Neuronal stem cell (in vitro differentiated cells): ENCODE data around the gene CENPM.

Experiments used
- DNase-seq: peaks from one replicate; pipeline ENCODE4 v3.0.0-alpha.2; 2013; ENCODE audit warnings: low spot score
- H2AFZ ChIP-seq: one replicate; pipeline ENCODE4 v1.6.1; 2013; ENCODE audit warnings: mild to moderate bottlenecking, low read length, inconsistent platforms
- H2AK5ac ChIP-seq: 2 replicates; pipeline ENCODE4 v1.6.1; 2013; ENCODE audit warnings: low read depth, mild to moderate bottlenecking, inconsistent platforms, low read length, moderate library complexity, mixed read lengths
- H2BK120ac ChIP-seq: 2 replicates; pipeline ENCODE4 v1.6.1; 2013; ENCODE audit warnings: low read depth, mild to moderate bottlenecking, inconsistent platforms, low read length, moderate library complexity, mixed read lengths
- H2BK12ac ChIP-seq: one replicate; pipeline ENCODE4 v1.6.1; 2013; ENCODE audit warnings: low read length, inconsistent platforms
- H2BK15ac ChIP-seq: 2 replicates; pipeline ENCODE4 v1.6.1; 2013; ENCODE audit warnings: mild to moderate bottlenecking, low read length, inconsistent platforms, mixed read lengths
- H2BK5ac ChIP-seq: one replicate; pipeline ENCODE4 v1.6.1; 2013; ENCODE audit warnings: inconsistent platforms, mild to moderate bottlenecking, low read length, moderate library complexity
- H3K14ac ChIP-seq: one replicate; pipeline ENCODE4 v1.6.1; 2013; ENCODE audit warnings: low read length, inconsistent platforms
- H3K18ac ChIP-seq: 2 replicates; pipeline ENCODE4 v1.6.1; 2013; ENCODE audit warnings: low read length, inconsistent platforms
- H3K23ac ChIP-seq: 2 replicates; pipeline ENCODE4 v1.6.1; 2013; ENCODE audit warnings: low read depth, mild to moderate bottlenecking, mixed read lengths, low read length, inconsistent platforms; ENCODE audit not compliant: poor library complexity
- H3K27ac ChIP-seq: replicated peaks from 3 replicates; pipeline ENCODE4 v1.5.1; 2013; ENCODE audit warnings: low read length, inconsistent platforms
- H3K27me3 ChIP-seq, 3 experiments: 2 replicates each; pipeline ENCODE4 v1.6.1; 2013; ENCODE audit warnings: low read length in 3 of 3, mild to moderate bottlenecking in 2 of 3, inconsistent platforms in 1 of 3, low read depth in 1 of 3, mixed read lengths in 1 of 3, moderate library complexity in 1 of 3; ENCODE audit not compliant: control insufficient read depth in 3 of 3, insufficient read depth in 3 of 3
- H3K36me3 ChIP-seq, 2 donors: replicated peaks in 1 of 2; 2 replicates each; pipeline ENCODE4 v1.6.1; 2013; ENCODE audit warnings: low read length in 2 of 2; ENCODE audit not compliant: control insufficient read depth in 2 of 2, insufficient read depth in 2 of 2
- H3K4ac ChIP-seq: 2 replicates; pipeline ENCODE4 v1.6.1; 2013; ENCODE audit warnings: inconsistent platforms, mild to moderate bottlenecking, low read length, moderate library complexity
- H3K4me1 ChIP-seq, 2 donors: 1 replicate in 1 of 2; 2 replicates in 1 of 2; pipeline ENCODE4 v1.6.1; 2013; ENCODE audit warnings: low read length in 2 of 2, low read depth in 1 of 2; ENCODE audit not compliant: control insufficient read depth in 2 of 2, insufficient read depth in 1 of 2
- H3K4me2 ChIP-seq: one replicate; pipeline ENCODE4 v1.6.1; 2013; ENCODE audit warnings: mild to moderate bottlenecking, low read length, inconsistent platforms; ENCODE audit not compliant: insufficient read depth, poor library complexity, severe bottlenecking
- H3K4me3 ChIP-seq, 2 donors: 2 replicates each; pipeline ENCODE4 v1.5.1; 2013; ENCODE audit warnings: low read length in 2 of 2, mild to moderate bottlenecking in 2 of 2, inconsistent platforms in 1 of 2, moderate library complexity in 1 of 2
- H3K79me1 ChIP-seq: one replicate; pipeline ENCODE4 v1.6.1; 2013; ENCODE audit warnings: low read depth, mild to moderate bottlenecking, inconsistent platforms, low read length, moderate library complexity
- H3K9ac ChIP-seq: one replicate; pipeline ENCODE4 v1.6.1; 2013; ENCODE audit warnings: mild to moderate bottlenecking, low read depth, low read length, inconsistent platforms; ENCODE audit not compliant: poor library complexity
- H3K9me3 ChIP-seq, 2 donors: replicated peaks in 1 of 2; 2 replicates each; pipeline versions ENCODE3 to v1.6.1; 2013; ENCODE audit warnings: low read length in 2 of 2, mild to moderate bottlenecking in 2 of 2, inconsistent platforms in 1 of 2, low read depth in 1 of 2, mixed read lengths in 1 of 2, moderate library complexity in 1 of 2; ENCODE audit not compliant: control insufficient read depth in 2 of 2, insufficient read depth in 1 of 2
- H4K8ac ChIP-seq: one replicate; pipeline ENCODE4 v1.6.1; 2013; ENCODE audit warnings: low read depth, mild to moderate bottlenecking, inconsistent platforms, low read length, moderate library complexity
- H4K91ac ChIP-seq: one replicate; pipeline ENCODE4 v1.6.1; 2013; ENCODE audit warnings: low read length, low read depth, mild to moderate bottlenecking, inconsistent platforms; ENCODE audit not compliant: poor library complexity
- WGBS, 2 donors: extraction: QIAGEN DNeasy Blood & Tissue Kit; methylation state at CpG; one replicate each; pipeline ENCODE4 v1.1.7; 2013; ENCODE audit warnings: missing lambda C conversion rate in 2 of 2, mixed read lengths in 1 of 2; ENCODE audit not compliant: insufficient read length in 2 of 2, insufficient replicate concordance in 1 of 2; ENCODE audit errors: extremely low coverage in 2 of 2; 5-methylcytosine and 5-hydroxymethylcytosine counted together

The CENPM gene

GRCh38 chr22:41925783-41926460, 21.0 kb downstream of the CENPM start:
- H3K4me3 ChIP-seq, result peak overlapping the region in 1 of 2 donors; percentile 79
- peak overlapping the region; percentile 96 for H4K8ac ChIP-seq
- peak overlapping the region; percentile 81 for H2AK5ac ChIP-seq
- peak overlapping the region; percentile 87 for H3K18ac ChIP-seq
- H2BK15ac ChIP-seq, result no peak overlapping the region
- peak overlapping the region; percentile 82 for H2BK5ac ChIP-seq
- H3K14ac ChIP-seq, result no peak overlapping the region
- peak overlapping the region; percentile 90 for H3K9ac ChIP-seq
- H3K79me1 ChIP-seq, result no peaks in the 10 kb centered on the region
- H2AFZ ChIP-seq, result peak overlapping the region; percentile 35
- no peak for DNase-seq
- H3K36me3 ChIP-seq, result no peaks in the 10 kb centered on the region
- no peak overlapping the region for H2BK120ac ChIP-seq
- no peaks in the 10 kb centered on the region for H3K9me3 ChIP-seq
- WGBS, 2 donors, result no CpG with 5 or more reads among the region's 48 CpGs
- peaks cover 20 to 22% of the 10 kb centered on the region in 2 donors for H3K4me1 ChIP-seq
- H3K4ac ChIP-seq, result no peak overlapping the region
- H3K27me3 ChIP-seq, result peaks cover 0 to 32% (median 7%) of the 10 kb centered on the region in 3 experiments
- H3K23ac ChIP-seq, result peak overlapping the region; percentile 93
- no peak overlapping the region for H3K27ac ChIP-seq
- H3K4me2 ChIP-seq, result peak overlapping the region; percentile 69
- H2BK12ac ChIP-seq, result peak overlapping the region; percentile 94
- no peak overlapping the region for H4K91ac ChIP-seq

- H3K23ac ChIP-seq, result peak overlapping the region; percentile 5
- H4K8ac ChIP-seq, result no peak overlapping the region
- DNase-seq, result no peak
- H3K4me2 ChIP-seq, result no peak overlapping the region
- no peaks in the 10 kb centered on the region for H3K9me3 ChIP-seq
- no peaks in the 10 kb centered on the region for H3K36me3 ChIP-seq
- H2AFZ ChIP-seq, result no peak overlapping the region
- H2BK120ac ChIP-seq, result no peak overlapping the region
- H2BK15ac ChIP-seq, result no peak overlapping the region
- H2BK5ac ChIP-seq, result peak overlapping the region; percentile 29
- peak overlapping the region; percentile 60 for H2AK5ac ChIP-seq
- H4K91ac ChIP-seq, result no peak overlapping the region
- no peak overlapping the region for H3K18ac ChIP-seq
- peaks cover 12 to 20% of the 10 kb centered on the region in 2 donors for H3K4me1 ChIP-seq
- H3K79me1 ChIP-seq, result no peaks in the 10 kb centered on the region
- H2BK12ac ChIP-seq, result no peak overlapping the region
- H3K9ac ChIP-seq, result no peak overlapping the region
- H3K27ac ChIP-seq, result no peak overlapping the region
- WGBS, 2 donors, result no CpG with 5 or more reads among the region's 14 CpGs
- H3K4me3 ChIP-seq, result no peak overlapping the region
- peaks cover 0 to 54% (median 23%) of the 10 kb centered on the region in 3 experiments for H3K27me3 ChIP-seq
- no peak overlapping the region for H3K14ac ChIP-seq
- H3K4ac ChIP-seq, result no peak overlapping the region
Observed at GRCh38 chr22:41923595-41924276, 23.2 kb downstream of the CENPM start.

- peaks cover 6 to 61% (median 23%) of the 10 kb centered on the region in 3 experiments for H3K27me3 ChIP-seq
- no peak overlapping the region for H2AFZ ChIP-seq
- no peak for DNase-seq
- H3K14ac ChIP-seq, result no peak overlapping the region
- H2BK120ac ChIP-seq, result no peak overlapping the region
- no peak overlapping the region for H3K4me2 ChIP-seq
- H3K4ac ChIP-seq, result no peak overlapping the region
- no peaks in the 10 kb centered on the region for H3K36me3 ChIP-seq
- H2AK5ac ChIP-seq, result peak overlapping the region; percentile 60
- no peak overlapping the region for H3K4me3 ChIP-seq
- H3K23ac ChIP-seq, result peak overlapping the region; percentile 5
- H3K79me1 ChIP-seq, result no peaks in the 10 kb centered on the region
- no peak overlapping the region for H3K18ac ChIP-seq
- no peak overlapping the region for H4K91ac ChIP-seq
- no peak overlapping the region for H3K9ac ChIP-seq
- no peak overlapping the region for H2BK12ac ChIP-seq
- WGBS, 2 donors, result no CpG with 5 or more reads among the region's 4 CpGs
- H3K27ac ChIP-seq, result no peak overlapping the region
- no peak overlapping the region for H2BK15ac ChIP-seq
- peaks cover 6 to 13% of the 10 kb centered on the region in 2 donors for H3K4me1 ChIP-seq
- H4K8ac ChIP-seq, result no peak overlapping the region
- peak overlapping the region; percentile 29 for H2BK5ac ChIP-seq
- no peaks in the 10 kb centered on the region for H3K9me3 ChIP-seq
Observed at GRCh38 chr22:41922940-41923594, 23.9 kb downstream of the CENPM start.

GRCh38 chr22:41922328-41922727, 24.6 kb downstream of the CENPM start:
- no peak overlapping the region for H3K4ac ChIP-seq
- no peaks in the 10 kb centered on the region for H3K79me1 ChIP-seq
- no peak overlapping the region for H3K18ac ChIP-seq
- no CpG with 5 or more reads among the region's 5 CpGs for WGBS, 2 donors
- no peaks in the 10 kb centered on the region for H3K36me3 ChIP-seq
- H2AK5ac ChIP-seq, result no peak overlapping the region
- H2AFZ ChIP-seq, result no peak overlapping the region
- no peak overlapping the region for H3K27ac ChIP-seq
- H3K23ac ChIP-seq, result no peak overlapping the region
- no peak overlapping the region for H4K8ac ChIP-seq
- no peak overlapping the region for H3K4me2 ChIP-seq
- no peak for DNase-seq
- no peak overlapping the region for H2BK5ac ChIP-seq
- no peak overlapping the region for H3K4me3 ChIP-seq
- H2BK12ac ChIP-seq, result no peak overlapping the region
- H3K9ac ChIP-seq, result no peak overlapping the region
- no peak overlapping the region for H4K91ac ChIP-seq
- no peak overlapping the region for H2BK120ac ChIP-seq
- H3K14ac ChIP-seq, result no peak overlapping the region
- no peaks in the 10 kb centered on the region for H3K9me3 ChIP-seq
- peaks cover 4 to 10% of the 10 kb centered on the region in 2 donors for H3K4me1 ChIP-seq
- peaks cover 14 to 68% (median 28%) of the 10 kb centered on the region in 3 experiments for H3K27me3 ChIP-seq
- H2BK15ac ChIP-seq, result no peak overlapping the region
